Pulmonary artery endothelial cell (primary cell): ENCODE measurements around the gene KRTAP27-1. TPM values are rescaled to one million over a fixed set of nuclear protein-coding genes. Genes with fewer than 3 reads are reported as not detected.

ENCODE experiments used
- DNase-seq: peaks from one replicate; pipeline ENCODE4 v3.0.0-alpha.2; 2011; ENCODE audit warnings: low read depth, low spot score
- total RNA-seq: library from RNA; depleted of rRNA; stranded (reverse); fragments of >200 nt; gene quantifications from 2 replicates; pipeline ENCODE4 v1.2.3, GENCODE V29; 2014

Gene KRTAP27-1
- total RNA-seq = not detected in 2 replicates

DNA sequence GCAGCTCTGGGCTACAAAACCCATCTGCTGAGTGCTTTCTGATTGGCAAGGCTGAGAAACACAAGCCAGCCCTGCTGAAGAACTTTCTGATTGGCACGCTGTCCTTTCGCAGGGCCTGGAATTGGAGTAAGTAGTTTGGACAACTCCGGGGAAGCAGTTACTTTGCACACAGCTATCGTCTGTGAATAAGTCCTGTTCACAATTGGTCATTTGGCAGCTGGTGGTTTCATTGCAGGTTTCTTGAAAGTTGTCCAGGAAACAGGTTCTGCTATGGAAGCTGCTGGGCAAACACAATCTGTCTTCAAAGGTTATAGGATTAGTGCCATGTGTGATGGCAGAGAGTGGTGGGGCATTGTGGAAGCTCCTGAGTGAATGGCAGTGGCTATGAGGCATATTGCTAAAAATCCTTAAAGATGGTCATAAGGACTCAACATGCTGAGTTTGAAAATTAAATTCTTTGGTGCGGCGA, at the start of gene KRTAP27-1:
Gene KRTAP27-1 (minus strand): TSS at position 419 of the 469 bp plus-strand sequence. CDS start 26 bp downstream, at position 393.
- no peak for DNase-seq

DNA sequence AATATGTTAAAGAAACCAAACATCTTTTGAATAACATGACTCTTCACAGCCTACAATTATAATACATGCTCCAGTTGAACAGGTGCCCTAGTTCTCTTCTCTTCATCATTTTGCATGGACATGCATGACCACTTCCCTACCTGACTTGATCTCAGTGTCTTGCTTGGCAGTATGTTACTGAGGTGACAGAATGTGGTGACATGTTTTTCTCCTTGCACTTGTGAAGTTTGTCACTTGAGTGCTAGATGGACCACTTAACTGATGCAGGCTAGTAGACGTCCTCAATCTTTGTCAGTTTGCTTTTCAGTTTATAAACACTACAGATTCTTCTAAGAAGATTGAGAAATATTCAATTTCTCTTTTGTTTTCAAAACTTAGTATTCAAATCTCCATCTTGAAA, 44.7 kb upstream of the KRTAP27-1 start:
- no peak for DNase-seq

GRCh38 chr21:30372139-30372770, 34.8 kb upstream of the KRTAP27-1 start, which contains the start of gene KRTAP13-2:
Gene KRTAP13-2 (minus strand): TSS chr21:30372271. CDS start chr21:30372213, 58 bp downstream.
- DNase-seq = no peak

- no peak for DNase-seq
Measured at GRCh38 chr21:30355906-30356305, 18.4 kb upstream of the KRTAP27-1 start.

DNA sequence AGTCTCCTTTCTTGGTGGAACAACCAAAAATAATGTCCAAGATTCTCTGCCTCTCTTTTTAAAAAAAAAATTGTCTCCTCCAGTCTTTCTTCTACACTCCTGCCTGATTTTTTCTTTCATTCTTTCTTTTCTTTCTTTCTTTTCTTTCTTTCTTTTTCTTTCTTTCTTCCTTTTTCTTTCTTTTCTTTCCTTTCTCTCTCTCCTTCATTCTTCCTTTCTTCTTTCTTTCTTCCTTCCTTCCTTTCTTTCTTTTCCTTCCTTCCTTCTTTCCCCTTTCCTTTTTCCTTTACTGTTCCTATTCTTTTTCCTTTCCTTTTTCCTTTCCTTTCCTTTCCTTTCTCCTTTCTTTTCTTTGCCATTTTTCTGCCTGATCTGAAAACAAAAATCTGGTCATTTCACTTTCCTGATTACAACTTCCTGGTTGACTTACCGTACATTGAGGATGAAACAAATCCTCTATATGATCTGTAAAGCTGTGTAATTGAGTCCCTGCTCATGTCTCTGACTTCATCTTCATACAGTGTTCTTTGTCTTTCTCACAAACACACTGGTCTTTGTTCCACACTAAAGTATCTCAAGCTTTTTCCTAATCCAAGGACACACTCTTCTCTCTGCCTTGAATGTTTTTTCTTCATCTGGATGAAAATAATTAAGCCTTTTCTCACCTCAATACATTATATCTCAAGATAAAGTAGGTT, 17.0 kb upstream of the KRTAP27-1 start:
- DNase-seq = no peak

DNA sequence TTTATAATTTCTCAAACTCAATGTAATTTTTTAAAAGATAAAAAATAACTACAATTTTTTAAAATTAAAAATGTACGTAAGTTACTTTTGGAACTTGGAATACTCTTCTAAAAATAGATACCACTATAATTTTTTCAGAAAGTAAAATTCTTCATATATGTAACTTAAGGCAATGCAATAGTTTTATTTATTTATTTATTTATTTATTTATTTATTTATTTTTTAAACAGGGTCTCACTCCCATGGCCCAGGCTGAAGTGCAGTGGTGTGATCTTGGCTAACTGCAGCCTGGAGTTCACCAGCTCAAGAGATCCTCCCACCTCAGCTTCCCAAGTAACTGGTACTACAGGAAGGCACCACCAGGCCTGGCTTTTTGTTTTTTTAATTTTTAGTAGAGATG, 14.0 kb upstream of the KRTAP27-1 start:
- DNase-seq = no peak

DNA sequence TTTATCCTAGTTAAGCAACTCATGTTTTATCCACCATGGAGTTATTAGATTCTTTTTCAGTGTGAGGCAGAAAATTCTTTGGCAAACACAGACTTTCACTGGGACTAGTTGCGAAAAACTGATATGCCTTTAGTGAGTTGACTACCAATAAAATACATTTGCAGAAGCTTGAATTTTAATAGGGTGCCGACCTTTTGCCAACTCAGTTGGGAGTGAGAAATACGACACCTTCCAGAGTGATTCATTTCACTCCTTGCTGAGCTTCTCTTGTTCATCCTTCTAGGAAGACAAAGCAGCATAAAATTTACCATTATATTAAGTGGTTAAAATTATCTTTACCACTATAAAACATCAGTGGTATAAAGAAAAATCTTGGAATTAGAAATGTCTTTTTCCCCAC, 12.1 kb upstream of the KRTAP27-1 start:
- no peak for DNase-seq

GRCh38 chr21:30348506-30348905, 11.0 kb upstream of the KRTAP27-1 start, which contains the start of gene KRTAP23-1:
Gene KRTAP23-1 (minus strand): TSS chr21:30348606. CDS start chr21:30348606, 0 bp downstream.
- DNase-seq = no peak

- no peak for DNase-seq
Measured at GRCh38 chr21:30345014-30345413, 7.5 kb upstream of the KRTAP27-1 start.

DNA sequence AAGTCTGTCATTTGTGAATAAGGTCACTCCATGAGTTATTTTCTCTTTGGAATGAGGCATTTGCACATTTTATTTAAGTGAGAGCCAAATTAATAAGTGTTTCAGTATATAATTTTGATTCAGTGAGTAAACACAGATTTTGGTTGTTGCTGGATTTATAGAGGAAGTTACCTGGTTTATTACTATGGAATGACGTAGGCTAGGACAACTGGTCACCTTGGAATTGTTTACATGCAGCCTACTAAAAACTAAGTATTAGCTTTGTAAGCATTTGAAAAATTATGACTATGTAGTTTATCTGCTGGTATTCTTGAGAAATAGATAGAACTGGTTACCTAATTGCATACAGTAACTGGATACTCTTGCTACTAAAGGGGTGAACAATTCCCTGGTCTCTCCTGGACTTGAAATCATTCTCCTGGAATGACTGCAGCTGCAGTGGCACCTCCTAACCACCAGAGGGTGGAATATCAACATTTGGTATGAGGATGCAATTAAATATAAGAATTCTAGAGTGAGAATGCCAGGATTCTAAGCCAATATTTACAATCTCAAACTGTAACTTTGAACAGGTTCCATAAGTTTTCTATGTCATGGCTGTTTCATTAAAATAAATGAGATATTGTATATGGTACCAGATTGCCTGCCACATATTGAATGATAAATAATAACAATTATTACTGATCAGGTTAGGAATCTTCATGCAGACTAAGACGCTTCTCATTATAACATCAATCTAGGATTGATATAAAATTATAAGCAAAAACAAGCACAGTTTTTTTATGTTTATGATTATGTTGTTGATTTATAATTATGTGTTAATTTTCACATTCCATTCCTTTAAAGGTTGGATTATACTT, 3.5 kb upstream of the KRTAP27-1 start:
- no peak for DNase-seq

DNA sequence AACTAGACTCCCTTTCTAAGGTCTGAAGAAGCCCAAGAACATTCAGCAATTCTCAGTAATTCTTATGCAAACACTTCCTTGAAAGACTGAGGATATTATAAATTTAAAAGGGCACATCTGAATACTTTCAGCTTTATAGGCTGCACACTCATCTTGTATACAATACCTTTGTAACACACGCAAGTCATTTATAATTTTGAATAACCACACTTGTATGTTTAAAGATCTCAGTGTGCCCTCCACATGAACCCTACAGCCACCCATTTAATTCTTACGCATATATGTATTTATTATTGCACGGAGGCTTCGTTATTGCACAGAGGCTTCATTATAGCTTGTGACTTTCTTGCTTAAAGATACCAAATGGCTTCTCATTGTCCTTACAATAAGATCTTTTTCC, 1.2 kb upstream of the KRTAP27-1 start:
- DNase-seq = no peak

GRCh38 chr21:30337772-30338171, 278 bp upstream of the KRTAP27-1 start:
- no peak for DNase-seq

GRCh38 chr21:30336596-30336995, 898 bp downstream of the KRTAP27-1 start:
- no peak for DNase-seq

GRCh38 chr21:30333736-30334135, 3.8 kb downstream of the KRTAP27-1 start:
- DNase-seq = no peak

GRCh38 chr21:30332681-30333080, 4.8 kb downstream of the KRTAP27-1 start:
- DNase-seq = no peak

DNA sequence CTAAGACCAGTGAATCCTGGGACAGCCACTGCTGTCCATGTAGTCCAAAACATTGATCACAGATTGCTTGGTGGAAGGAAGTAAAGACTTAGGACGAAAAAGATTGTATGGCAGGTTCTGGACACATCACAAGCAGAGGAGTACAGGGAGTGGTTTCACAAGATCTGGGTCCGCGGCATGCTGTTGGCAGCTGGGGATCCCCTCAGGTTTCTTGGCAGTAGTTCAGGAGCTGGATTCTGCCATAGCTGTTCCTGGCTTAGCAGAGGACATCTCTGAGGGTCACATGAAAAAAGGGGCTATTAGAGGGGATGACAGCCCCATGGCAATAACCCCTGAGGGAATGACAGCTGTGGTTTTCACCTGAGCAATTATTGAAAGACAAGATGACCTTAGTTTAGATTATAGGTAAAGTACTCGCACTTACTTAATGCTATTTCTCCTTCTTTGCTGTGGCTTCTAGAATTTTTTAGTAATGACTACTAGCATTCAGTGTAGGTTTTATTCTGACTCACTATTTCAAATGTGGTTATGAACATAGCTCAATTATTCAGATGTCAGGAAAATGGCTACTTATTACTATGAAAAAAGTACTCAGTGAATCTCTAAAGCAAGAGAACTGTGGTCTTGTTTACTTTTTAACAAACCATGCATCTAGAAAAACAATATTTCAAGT, 8.2 kb downstream of the KRTAP27-1 start:
- DNase-seq = no peak

DNA sequence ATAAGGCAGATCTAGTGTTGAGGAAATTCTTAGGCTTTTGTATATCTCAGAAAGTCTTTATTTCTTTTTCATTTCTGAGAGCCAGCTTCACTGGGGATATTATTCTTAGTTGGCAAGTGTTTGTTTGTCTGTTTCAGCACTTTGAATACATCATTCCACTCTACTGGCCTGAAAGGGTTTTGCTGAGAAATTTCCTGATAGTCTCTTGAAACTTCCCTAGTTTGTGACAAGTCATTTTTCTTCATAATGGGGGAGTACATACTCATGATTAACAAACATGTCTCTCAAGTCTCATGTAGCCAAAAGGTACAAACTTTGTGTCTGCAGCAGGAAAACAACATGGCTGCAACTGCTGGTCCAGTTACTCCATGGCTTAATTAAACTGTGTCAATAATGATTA, 11.1 kb downstream of the KRTAP27-1 start:
- DNase-seq = no peak

DNA sequence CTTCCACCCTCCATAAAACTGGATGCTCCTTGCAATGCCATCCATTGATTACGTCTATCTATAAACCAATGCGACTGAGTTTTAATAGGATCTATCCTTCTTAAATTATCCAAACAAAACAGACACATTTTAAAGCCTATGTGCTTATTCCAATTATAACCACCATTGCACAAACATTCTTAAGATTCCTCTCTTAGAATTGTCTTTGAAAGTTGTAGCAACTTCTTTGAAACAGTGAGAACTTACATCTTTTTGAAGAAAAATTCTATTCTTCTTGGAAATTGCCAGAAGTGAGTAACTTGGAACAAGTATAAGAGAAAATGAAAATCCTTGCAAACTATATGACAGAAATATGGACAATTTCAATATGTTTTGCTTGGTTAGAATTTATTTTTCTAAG, 17.3 kb downstream of the KRTAP27-1 start, which contains the start of gene KRTAP26-1:
Gene KRTAP26-1 (minus strand): TSS at position 101 of the 400 bp plus-strand sequence. CDS start 280 bp downstream, outside the sequence.
- no peak for DNase-seq

DNA sequence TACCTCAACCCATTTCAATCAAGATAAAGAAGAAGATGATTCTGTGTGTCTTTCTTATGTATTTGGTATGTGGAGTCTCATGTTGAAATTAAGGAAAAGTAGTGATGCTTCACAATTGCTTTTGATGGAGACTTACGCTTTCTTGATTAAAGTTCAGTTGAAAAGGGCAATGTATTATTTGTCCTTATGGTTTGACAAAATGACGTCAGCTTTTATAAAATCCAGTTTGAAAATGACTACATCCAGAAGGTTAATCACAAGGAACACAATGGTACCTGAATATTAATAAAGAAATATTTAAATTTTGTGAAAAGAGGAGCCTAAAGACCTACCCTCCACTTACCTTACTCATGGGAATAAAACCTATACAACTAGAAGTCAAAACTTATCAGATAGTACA, 21.8 kb downstream of the KRTAP27-1 start:
- DNase-seq = no peak

DNA sequence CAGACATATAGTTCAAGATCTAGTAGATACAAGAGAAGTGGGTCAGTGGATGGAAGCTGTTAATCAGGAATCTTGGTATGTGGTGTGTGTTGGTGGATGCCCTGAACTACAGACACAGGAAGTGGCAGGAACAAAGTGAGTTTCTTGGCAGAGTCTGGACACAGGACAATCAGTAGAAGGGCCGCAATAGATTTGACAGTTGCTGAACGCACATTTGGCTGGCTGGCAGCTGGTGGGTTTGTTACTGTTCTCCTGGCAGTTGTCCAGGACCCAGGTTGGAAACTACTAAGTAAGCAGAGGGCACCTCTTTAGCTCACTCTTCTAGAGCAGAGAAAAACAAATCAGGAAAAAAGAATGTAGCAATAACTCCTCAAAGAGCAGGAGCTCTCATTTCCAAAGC, 30.6 kb downstream of the KRTAP27-1 start:
- no peak for DNase-seq

- DNase-seq = no peak
Measured at GRCh38 chr21:30305136-30305535, 32.4 kb downstream of the KRTAP27-1 start.
